Parathyroid adenoma (tissue), 2 donors: ENCODE measurements around the gene ADAM12.

Source experiments
- H2AFZ ChIP-seq: fragments of 300-600 bp; sonication (generic); one replicate; pipeline ENCODE4 v1.7.0; 2017; ENCODE audit warnings: antibody characterized with exemption, mild to moderate bottlenecking
- H3K27ac ChIP-seq: fragments of 300-600 bp; sonication (generic); one replicate; pipeline ENCODE4 v1.7.0; 2017
- H3K27me3 ChIP-seq: fragments of 300-600 bp; sonication (generic); one replicate; pipeline ENCODE4 v1.7.0; 2017; ENCODE audit warnings: low read length; ENCODE audit not compliant: control insufficient read depth, insufficient read depth
- H3K36me3 ChIP-seq: fragments of 300-600 bp; sonication (generic); one replicate; pipeline ENCODE4 v1.7.0; 2017; ENCODE audit warnings: low read length; ENCODE audit not compliant: control insufficient read depth, insufficient read depth
- H3K4me1 ChIP-seq: fragments of 300-600 bp; sonication (generic); one replicate; pipeline ENCODE4 v1.7.0; 2017; ENCODE audit warnings: control low read depth
- H3K4me2 ChIP-seq: fragments of 300-600 bp; sonication (generic); one replicate; pipeline ENCODE4 v1.7.0; 2017; ENCODE audit warnings: low read length
- H3K4me3 ChIP-seq: fragments of 300-600 bp; sonication (generic); one replicate; pipeline ENCODE4 v1.7.0; 2017; ENCODE audit warnings: low read depth, low read length
- H3K79me2 ChIP-seq: fragments of 300-600 bp; sonication (generic); one replicate; pipeline ENCODE4 v1.7.0; 2017; ENCODE audit warnings: control low read depth
- H3K9ac ChIP-seq: fragments of 300-600 bp; sonication (generic); one replicate; pipeline ENCODE4 v1.7.0; 2017; ENCODE audit warnings: mild to moderate bottlenecking
- H3K9me3 ChIP-seq: fragments of 300-600 bp; sonication (generic); one replicate; pipeline ENCODE4 v1.7.0; 2017; ENCODE audit warnings: low read length; ENCODE audit not compliant: control insufficient read depth
- CTCF ChIP-seq: fragments of 300-600 bp; sonication (generic); IDR thresholded peaks from one replicate; pipeline ENCODE4 v1.7.0; 2017; ENCODE audit warnings: antibody characterized with exemption, mild to moderate bottlenecking
- donor health status: primary hyperparathyroidism.

Gene ADAM12

GRCh38 chr10:126081841-126082466 lies 306.3 kb downstream of the ADAM12 start:
- no peaks in the 10 kb centered on the region for H3K79me2 ChIP-seq
- H3K27me3 ChIP-seq, result no peaks in the 10 kb centered on the region
- no peak for TF ChIP-seq CTCF
- H3K4me2 ChIP-seq, result no peak overlapping the region
- no peak overlapping the region for H3K4me3 ChIP-seq
- no peaks in the 10 kb centered on the region for H3K36me3 ChIP-seq
- H3K27ac ChIP-seq, result no peak overlapping the region
- no peak overlapping the region for H3K9ac ChIP-seq
- H3K9me3 ChIP-seq, result no peaks in the 10 kb centered on the region
- H3K4me1 ChIP-seq, result no peaks in the 10 kb centered on the region
- H2AFZ ChIP-seq, result no peak overlapping the region

GRCh38 chr10:126080879-126081411 lies 307.3 kb downstream of the ADAM12 start:
- Histone ChIP-seq H3K9ac (no peak overlapping the region), H2AFZ (no peak overlapping the region), H3K36me3 (no peaks in the 10 kb centered on the region), H3K9me3 (no peaks in the 10 kb centered on the region), H3K27me3 (no peaks in the 10 kb centered on the region), H3K27ac (no peak overlapping the region), H3K4me3 (no peak overlapping the region), H3K4me1 (no peaks in the 10 kb centered on the region), H3K4me2 (no peak overlapping the region), H3K79me2 (no peaks in the 10 kb centered on the region)
- TF ChIP-seq CTCF, result no peak

GRCh38 chr10:126080291-126080825 lies 307.9 kb downstream of the ADAM12 start:
- H3K4me2 ChIP-seq, result no peak overlapping the region
- no peak for TF ChIP-seq CTCF
- no peaks in the 10 kb centered on the region for H3K27me3 ChIP-seq
- H2AFZ ChIP-seq, result no peak overlapping the region
- H3K27ac ChIP-seq, result no peak overlapping the region
- no peak overlapping the region for H3K4me3 ChIP-seq
- no peaks in the 10 kb centered on the region for H3K36me3 ChIP-seq
- no peaks in the 10 kb centered on the region for H3K9me3 ChIP-seq
- no peaks in the 10 kb centered on the region for H3K4me1 ChIP-seq
- H3K9ac ChIP-seq, result no peak overlapping the region
- no peaks in the 10 kb centered on the region for H3K79me2 ChIP-seq

GRCh38 chr10:126075009-126075408 lies 313.3 kb downstream of the ADAM12 start:
- no peak overlapping the region for H3K27ac ChIP-seq
- H3K79me2 ChIP-seq, result no peaks in the 10 kb centered on the region
- H3K9ac ChIP-seq, result no peak overlapping the region
- H3K4me1 ChIP-seq, result no peaks in the 10 kb centered on the region
- no peaks in the 10 kb centered on the region for H3K27me3 ChIP-seq
- no peaks in the 10 kb centered on the region for H3K9me3 ChIP-seq
- H3K4me2 ChIP-seq, result no peak overlapping the region
- no peak overlapping the region for H2AFZ ChIP-seq
- H3K4me3 ChIP-seq, result no peak overlapping the region
- no peak for TF ChIP-seq CTCF
- no peaks in the 10 kb centered on the region for H3K36me3 ChIP-seq

- no peaks in the 10 kb centered on the region for H3K9me3 ChIP-seq
- H3K79me2 ChIP-seq, result no peaks in the 10 kb centered on the region
- H3K36me3 ChIP-seq, result no peaks in the 10 kb centered on the region
- no peak overlapping the region for H2AFZ ChIP-seq
- no peak overlapping the region for H3K4me3 ChIP-seq
- H3K27me3 ChIP-seq, result no peaks in the 10 kb centered on the region
- H3K4me2 ChIP-seq, result no peak overlapping the region
- H3K27ac ChIP-seq, result no peak overlapping the region
- no peak for TF ChIP-seq CTCF
- no peaks in the 10 kb centered on the region for H3K4me1 ChIP-seq
- no peak overlapping the region for H3K9ac ChIP-seq
Measured at GRCh38 chr10:126074291-126074690, 314.0 kb downstream of the ADAM12 start.
